CD1c-positive myeloid dendritic cell (primary cell): Measurements from ENCODE around the gene P2RX4.
"Not testable (repeated sequence)": the region's sequence is repeated elsewhere in the genome, so short reads cannot be mapped to it uniquely, and the experiment has no call there.

Experiments used
- DNase-seq: peaks from one replicate; pipeline ENCODE4 v3.0.0-alpha.2; 2016; ENCODE audit errors: extremely low spot score

P2RX4 gene

DNA sequence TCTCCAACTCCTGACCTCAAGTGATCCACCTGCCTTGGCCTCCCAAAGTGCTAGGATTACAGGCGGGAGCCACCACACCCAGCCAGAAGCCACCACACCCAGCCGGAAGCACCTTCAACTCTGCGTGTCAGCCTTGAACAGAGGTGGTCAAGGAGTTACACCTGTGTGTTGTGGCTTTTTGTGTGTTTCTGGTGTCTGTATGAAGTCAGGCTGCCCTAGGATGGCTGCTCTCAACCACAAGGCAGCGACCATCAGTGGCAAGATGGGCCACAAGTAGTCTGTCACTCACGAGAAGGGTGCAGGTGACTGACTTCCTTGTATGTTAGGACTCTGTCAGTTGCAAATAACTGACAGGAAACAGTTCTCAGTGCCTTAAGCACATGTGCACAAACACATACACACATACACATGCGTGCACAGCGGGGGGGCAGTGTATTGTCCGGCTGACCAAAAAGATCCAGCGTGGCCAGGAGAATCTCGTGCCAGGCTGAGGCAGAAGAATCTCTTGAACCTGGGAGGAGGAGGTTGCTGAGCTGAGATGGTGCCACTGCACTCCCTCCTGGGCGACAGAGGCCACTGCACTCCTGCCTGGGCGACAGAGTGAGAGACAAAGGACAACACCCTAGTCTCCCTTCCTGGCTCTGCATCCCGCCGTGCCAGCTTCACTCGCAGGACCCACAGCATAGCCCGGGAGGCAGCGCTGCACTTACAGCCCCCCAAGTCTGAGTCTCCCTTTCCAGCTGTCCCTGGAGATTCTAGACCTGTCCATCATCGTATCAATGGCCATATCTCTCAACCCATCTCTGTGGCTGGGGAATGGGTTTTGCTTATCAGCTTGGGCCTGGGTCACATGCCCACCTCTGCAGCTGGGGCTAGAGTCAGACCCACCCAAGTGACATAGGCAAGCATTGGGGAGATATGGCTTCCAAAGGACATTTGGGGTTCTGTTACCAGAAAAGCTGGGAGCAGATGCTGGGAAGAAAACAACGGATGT lies 13.7 kb downstream of the P2RX4 start:
- DNase-seq: peak; percentile 18

- DNase-seq: no peak
Measured at GRCh38 chr12:121224591-121224990, 14.7 kb downstream of the P2RX4 start.

GRCh38 chr12:121226399-121226798 lies 16.5 kb downstream of the P2RX4 start:
- no peak for DNase-seq

GRCh38 chr12:121226871-121227270 lies 16.9 kb downstream of the P2RX4 start:
- not testable (repeated sequence) for DNase-seq

- no peak for DNase-seq
Measured at GRCh38 chr12:121227294-121227693, 17.4 kb downstream of the P2RX4 start.

GRCh38 chr12:121228919-121229665 lies 19.2 kb downstream of the P2RX4 start:
- no peak for DNase-seq

DNA sequence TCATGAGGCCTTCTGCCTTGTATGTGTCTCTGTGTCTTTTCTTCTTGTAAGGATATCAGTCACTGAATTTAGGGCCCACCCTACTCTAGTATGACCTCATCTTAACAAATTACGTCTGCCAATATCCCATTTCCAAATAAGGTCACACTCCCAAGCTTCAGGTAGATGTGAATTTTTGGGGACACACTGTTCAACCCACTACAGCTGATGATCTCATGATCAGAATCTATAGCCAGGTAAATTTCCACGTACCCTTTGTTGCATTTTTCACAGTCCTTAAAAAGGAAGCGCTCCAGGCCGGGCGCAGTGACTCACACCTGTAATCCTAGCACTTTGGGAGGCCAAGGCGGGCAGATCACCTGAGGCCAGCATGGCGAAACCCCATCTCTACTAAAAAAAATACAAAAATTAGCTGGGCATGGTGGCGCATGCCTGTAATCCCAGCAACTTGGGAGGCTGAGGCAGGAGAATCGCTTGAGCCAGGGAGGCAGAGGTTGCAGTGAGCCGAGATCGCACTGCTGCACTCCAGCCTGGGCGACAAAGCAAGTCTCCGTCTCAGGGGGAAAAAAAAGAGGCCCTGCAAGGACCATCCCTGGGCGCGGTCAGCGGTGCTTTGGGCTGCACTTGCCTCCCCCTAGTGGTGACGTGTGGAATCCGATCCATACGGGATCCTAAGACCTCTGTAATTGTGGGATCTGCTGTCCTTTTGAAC lies 20.1 kb downstream of the P2RX4 start:
- peak; percentile 77 for DNase-seq

- DNase-seq: no peak
Measured at GRCh38 chr12:121230538-121230907, 20.6 kb downstream of the P2RX4 start.

DNA sequence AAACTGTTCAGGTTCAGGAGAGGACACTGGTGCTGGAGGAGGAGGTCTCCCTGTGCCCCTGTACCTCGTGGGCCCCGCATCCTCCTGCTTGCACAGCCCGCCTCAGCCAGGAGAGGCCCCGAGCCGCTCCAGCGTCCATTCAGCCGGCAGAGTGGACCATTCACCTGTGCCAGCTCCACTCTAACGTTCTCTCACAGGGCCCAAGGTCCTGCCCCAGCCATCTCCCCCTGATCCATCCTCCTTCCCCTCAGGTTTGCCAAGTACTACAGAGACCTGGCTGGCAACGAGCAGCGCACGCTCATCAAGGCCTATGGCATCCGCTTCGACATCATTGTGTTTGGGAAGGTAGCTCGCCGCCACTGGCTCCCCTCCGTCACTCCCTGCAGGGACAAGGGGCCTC lies 22.2 kb downstream of the P2RX4 start:
- DNase-seq: no peak

- no peak for DNase-seq
Measured at GRCh38 chr12:121232977-121233627, 23.2 kb downstream of the P2RX4 start.

GRCh38 chr12:121233628-121234020 lies 23.7 kb downstream of the P2RX4 start:
- DNase-seq: no peak

DNA sequence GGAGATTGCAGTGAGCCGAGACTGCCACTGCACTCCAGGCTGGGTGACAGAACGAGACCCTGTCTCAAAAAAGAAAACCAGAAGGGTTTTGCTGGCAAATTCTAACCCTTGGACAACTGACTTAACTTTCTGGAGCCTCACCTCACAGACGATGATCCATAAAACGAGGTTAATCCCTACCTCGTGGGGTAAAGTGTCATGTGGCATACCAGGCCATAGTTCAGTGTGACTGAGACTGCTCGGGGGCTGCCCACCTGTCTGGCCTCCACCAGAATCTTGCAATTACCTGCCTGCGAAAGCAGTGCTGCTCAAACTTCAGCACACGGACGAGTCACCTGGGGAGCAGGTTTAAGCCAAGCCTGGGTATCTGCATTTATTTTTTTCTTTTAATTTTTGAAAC lies 26.8 kb downstream of the P2RX4 start:
- no peak for DNase-seq

DNA sequence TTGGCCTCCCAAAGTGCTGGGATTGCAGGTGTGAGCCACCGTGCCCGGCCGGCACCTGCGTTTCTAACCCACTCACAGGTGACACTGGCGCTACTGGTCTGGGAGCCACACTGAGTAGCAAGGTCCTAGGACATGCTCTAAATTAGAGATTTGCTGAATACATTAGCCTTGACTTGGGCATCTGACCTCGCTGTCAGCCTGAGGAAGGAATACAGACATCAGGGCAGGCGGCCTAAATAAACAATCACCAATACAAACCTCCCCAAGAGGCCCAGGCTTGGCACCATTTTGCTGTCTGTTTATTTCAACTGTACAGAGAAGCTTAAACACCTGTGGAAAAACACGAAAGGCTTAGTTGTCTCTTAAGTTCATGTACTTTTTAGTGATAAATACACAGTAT lies 27.5 kb downstream of the P2RX4 start:
- no peak for DNase-seq

GRCh38 chr12:121238086-121238485 lies 28.2 kb downstream of the P2RX4 start:
- DNase-seq: no peak

DNA sequence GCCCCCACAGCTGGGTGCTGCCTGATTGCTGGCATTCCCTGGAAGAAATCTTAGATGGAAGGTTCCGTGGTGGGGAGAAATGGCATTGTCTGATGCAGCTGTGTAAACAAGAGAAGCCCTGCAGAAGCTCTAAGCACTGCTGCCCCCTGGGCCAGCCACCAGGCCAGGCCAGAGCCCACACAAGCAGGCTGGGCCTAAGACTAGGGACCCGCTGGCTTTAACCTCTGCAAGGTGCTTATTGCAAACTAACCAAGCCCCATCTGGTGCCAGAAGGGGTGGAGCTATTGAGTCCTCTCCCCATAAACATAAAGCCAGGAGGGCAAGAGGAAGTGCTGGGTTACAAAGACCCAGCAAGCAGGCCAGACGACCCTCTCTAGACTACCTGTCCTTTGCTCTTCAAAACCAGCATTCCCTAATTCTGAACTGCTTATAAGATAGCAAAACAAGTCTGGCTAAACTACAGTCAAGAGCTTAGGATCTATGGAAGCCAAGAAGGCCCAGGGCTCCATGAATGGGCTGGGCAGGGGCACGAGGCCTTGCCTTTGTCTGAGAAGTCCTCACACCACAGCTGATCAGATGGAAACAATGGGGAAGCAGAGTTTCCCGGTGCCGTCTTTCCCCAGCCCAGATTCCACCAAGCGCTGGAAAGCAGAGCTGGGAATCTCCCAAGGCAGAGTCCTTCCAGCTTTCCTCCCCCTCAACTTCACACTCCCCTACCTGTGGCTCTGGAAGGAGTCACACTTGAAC lies 28.8 kb downstream of the P2RX4 start:
- DNase-seq: no peak

GRCh38 chr12:121239351-121240061 lies 29.6 kb downstream of the P2RX4 start:
- peak; percentile 81 for DNase-seq

GRCh38 chr12:121240062-121240420 lies 30.1 kb downstream of the P2RX4 start:
- no peak for DNase-seq

DNA sequence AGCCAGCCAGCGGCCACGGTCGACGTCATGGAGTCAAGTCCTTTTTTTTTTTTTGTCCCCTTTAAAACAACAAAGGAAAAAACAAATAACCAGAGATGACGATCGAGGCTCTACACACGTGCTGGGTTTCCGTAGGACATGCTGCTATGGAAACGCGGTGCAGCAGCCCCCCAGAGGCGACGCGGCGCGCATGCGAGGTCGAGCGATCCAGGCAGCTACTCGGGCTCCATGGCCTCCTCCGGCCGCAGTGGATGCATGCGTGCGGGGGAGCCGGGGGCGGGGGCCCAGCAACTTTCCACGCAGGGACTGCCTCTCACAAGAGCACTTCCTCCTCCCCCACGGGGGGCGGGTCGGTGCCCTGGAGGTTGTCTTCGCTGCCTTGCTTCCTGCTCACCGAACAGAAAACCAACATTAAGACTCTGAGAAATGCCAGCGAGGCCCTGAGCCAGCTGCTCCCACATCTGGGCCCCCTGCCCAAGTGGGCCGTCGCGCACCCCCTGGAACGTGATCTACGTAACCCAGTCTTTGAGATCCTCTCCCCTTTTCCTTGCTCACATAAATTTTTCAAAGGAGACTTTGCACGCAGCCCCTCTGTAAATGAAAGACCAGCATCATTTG lies 30.7 kb downstream of the P2RX4 start:
- peak; percentile 91 for DNase-seq

- peak; percentile 16 for DNase-seq
Measured at GRCh38 chr12:121241156-121241970, 31.4 kb downstream of the P2RX4 start.
